Stimulated activated naive CD8-positive, alpha-beta T cell treated with anti-CD3 and anti-CD28 coated beads, Interleukin-15, amount 100 ng/mL, for 72 hours (primary cell): Measurements from ENCODE around the gene NOS2.
A peak's percentile ranks its signal among the peaks of the same experiment; 100 is the strongest.
"Not testable (repeated sequence)": the region's sequence is repeated elsewhere in the genome, so short reads cannot be mapped to it uniquely, and the experiment has no call there.

Source experiments
- ATAC-seq: fragments of 150-1000 bp; cut with Tn5 transposase; 2 replicates; pipeline ENCODE4 v1.10.0; 2021; ENCODE audit warnings: mild to moderate bottlenecking, moderate library complexity
- DNase-seq, 2 donors: peaks; one replicate each; pipeline ENCODE4 v3.0.0; 2021 to 2022
- H3K27ac Mint-ChIP-seq, 2 donors: one replicate each; pipeline ENCODE4 v1.8.0; 2022; ENCODE audit warnings: mild to moderate bottlenecking in 2 of 2, mixed read lengths in 2 of 2, moderate library complexity in 2 of 2
- H3K27me3 Mint-ChIP-seq: one replicate; pipeline ENCODE4 v1.8.0; 2022; ENCODE audit warnings: mixed read lengths
- H3K4me1 Mint-ChIP-seq: one replicate; pipeline ENCODE4 v1.8.0; 2022; ENCODE audit warnings: mild to moderate bottlenecking, mixed read lengths
- H3K4me3 Mint-ChIP-seq, 2 donors: one replicate each; pipeline ENCODE4 v1.8.0; 2022; ENCODE audit warnings: mild to moderate bottlenecking in 2 of 2, mixed read lengths in 2 of 2, moderate library complexity in 1 of 2
- H3K9me3 Mint-ChIP-seq, 2 donors: one replicate each; pipeline ENCODE4 v1.8.0; 2022; ENCODE audit warnings: mixed read lengths in 2 of 2

The NOS2 gene

DNA sequence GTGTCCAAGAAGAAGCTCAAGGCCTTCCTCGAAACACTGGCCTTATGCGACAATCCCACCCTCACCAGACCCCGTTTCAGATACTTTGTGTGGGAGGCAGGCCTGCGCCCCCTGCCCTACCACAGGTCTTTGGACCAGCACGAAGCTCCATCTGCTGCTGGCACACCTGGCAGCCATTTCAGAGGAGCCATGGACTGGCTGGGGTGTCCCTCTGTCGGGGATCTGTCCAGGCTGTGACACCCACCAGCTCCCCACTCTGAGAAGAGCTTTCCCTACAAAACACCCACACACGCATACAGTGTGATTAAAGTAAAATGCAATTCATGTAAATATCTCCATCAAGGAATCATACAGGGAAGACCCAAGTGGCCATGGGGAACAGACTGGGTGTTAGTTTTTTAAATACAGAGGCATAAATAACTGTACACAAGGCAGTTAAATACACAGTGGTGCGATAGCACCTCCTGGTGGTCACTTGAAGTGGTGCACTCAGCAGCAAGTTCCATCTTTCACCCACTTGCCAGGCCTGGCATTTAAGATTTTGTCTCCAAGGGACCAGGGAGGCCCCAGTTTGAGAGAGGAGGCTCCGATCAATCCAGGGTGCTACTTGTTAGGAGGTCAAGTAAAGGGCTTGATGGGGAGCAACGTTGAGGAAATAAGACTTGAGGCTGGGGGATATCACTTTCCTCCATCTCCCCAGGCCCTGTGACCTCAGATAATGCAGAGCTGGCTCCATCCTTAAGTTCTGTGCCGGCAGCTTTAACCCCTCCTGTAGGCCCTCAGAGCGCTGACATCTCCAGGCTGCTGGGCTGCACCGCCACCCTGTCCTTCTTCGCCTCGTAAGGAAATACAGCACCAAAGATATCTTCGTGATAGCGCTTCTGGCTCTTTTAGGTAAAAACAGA, 43.6 kb downstream of the NOS2 start:
- Mint-ChIP-seq H3K4me1 (no peaks in the 10 kb centered on the region), H3K9me3 (no peaks in the 10 kb centered on the region), H3K4me3 (no peak overlapping the region), H3K27ac (no peak overlapping the region), H3K27me3 (peaks cover 17% of the 10 kb centered on the region)
- peak; percentile 40 for ATAC-seq
- DNase-seq = peak; percentile 61

DNA sequence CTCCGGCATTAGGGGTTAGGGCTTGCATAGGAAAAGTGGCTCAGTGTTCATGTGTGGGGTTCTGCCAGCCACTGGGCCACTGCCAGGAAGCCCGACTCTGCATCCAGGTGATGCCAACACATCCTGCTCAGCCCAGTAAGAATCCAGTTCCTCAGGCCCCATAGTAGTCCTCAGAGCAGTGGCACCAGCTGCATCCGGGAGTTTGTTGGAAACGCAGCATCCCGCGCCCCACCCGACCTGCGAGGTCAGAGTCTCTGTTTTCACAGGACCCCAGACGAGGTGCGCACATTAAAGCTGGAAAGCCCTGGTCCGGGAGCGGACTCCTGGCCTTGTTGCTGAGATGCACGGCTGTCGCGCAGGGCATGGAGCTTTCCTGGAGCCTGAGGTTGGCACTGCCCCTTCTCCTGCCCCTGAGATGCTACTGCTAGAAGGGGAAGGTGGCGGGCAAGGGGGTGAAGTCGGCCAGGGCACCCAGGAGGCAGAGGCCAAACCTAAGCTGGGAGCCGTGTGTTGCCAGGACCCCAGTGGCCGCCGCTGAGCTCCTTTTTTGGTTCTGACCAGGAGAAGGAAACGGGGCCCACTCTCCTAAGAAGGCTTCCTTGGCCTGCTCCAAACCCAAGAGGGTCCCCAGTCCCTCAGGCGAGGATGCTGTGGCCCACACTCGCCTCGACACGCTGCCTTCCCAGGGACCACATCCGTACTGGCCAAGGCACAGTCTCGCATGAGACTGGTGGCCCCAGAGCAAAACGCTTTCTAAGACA, 44.4 kb downstream of the NOS2 start:
- no peak overlapping the region for H3K4me3 Mint-ChIP-seq
- H3K27me3 Mint-ChIP-seq = peaks cover 17% of the 10 kb centered on the region
- no peaks in the 10 kb centered on the region for H3K4me1 Mint-ChIP-seq

DNA sequence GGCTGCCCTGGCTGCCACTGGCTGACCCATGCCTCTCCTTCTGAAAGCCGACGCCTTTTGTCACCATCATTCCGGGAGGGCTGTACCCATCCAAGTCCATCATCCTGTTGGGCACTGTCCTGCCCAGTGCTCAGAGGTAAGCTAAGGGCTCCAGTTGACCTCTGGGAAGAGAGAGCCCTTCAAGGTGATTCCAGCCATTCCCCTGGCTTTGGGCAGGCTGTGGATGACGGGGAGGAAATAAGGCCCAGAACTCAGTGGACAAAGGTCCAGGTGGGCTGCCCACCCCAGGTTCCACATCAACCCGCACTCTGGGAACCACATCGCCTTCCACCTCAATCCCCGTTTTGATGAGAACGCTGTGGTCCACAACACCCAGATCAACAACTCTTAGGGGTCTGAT, 45.8 kb downstream of the NOS2 start:
- Mint-ChIP-seq H3K9me3 (no peaks in the 10 kb centered on the region), H3K4me3 (no peak overlapping the region), H3K4me1 (no peaks in the 10 kb centered on the region), H3K27me3 (peaks cover 17% of the 10 kb centered on the region), H3K27ac (no peak overlapping the region)
- ATAC-seq = no peak
- DNase-seq = no peak

More for the DNA sequence above, 44.4 kb downstream of the NOS2 start:
- Mint-ChIP-seq H3K27ac (no peak overlapping the region), H3K9me3 (no peaks in the 10 kb centered on the region)
- DNase-seq (no peak), ATAC-seq (no peak)

DNA sequence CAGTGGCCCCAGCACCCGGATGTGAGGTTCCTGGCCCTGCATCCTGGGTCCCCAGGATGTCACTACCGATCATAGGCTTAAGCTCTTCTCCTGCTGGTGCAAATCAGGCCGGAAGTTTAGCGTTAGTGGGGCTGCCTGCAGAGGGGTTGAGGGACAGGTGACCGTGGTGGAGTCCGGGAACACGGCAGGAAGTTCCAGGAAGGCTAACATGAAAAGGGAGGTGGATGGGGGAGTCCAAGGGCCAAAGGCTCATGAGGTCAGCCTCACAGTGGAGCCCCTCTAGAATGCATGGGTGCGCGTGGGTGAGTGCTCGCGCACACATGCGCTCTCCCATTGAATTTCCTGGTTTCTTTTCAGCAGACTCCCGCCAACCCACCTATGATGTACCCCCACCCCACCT, 46.6 kb downstream of the NOS2 start:
- DNase-seq, H3K4me3 Mint-ChIP-seq, H3K27ac Mint-ChIP-seq, H3K9me3 Mint-ChIP-seq, H3K4me1 Mint-ChIP-seq, ATAC-seq: not testable (repeated sequence)
- peaks cover 13% of the 10 kb centered on the region for H3K27me3 Mint-ChIP-seq

- H3K4me3 Mint-ChIP-seq, H3K27ac Mint-ChIP-seq, H3K27me3 Mint-ChIP-seq, H3K9me3 Mint-ChIP-seq, DNase-seq, H3K4me1 Mint-ChIP-seq: not testable (repeated sequence)
- peak; percentile 60 for ATAC-seq
Measured at GRCh38 chr17:27752831-27753619, 47.3 kb downstream of the NOS2 start.

GRCh38 chr17:27751622-27752490, 48.5 kb downstream of the NOS2 start:
- no peak overlapping the region for H3K27ac Mint-ChIP-seq
- ATAC-seq (no peak), DNase-seq (no peak)
- H3K4me1 Mint-ChIP-seq = no peaks in the 10 kb centered on the region
- no peaks in the 10 kb centered on the region for H3K9me3 Mint-ChIP-seq
- peaks cover 10% of the 10 kb centered on the region for H3K27me3 Mint-ChIP-seq
- no peak overlapping the region for H3K4me3 Mint-ChIP-seq

DNA sequence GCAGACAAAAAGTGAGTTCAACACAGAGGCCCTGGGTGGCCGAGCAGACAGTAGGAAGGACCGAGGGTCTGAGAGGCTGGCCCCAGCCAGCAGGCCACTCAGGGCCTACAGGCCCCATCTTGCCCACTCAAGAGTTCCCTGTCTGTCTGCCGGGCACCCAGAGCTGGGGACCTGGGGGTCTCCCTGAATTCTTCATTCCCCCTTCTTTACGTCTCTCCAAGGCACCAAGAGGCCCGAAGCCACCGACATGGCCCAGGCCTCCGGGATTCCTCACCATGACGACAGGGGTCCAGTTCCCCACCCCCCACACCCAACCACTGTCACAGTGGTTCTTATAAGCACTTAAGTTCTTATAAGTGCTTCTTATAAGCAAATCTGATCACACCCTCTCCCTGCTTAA, 49.2 kb downstream of the NOS2 start:
- DNase-seq = no peak
- Mint-ChIP-seq H3K4me3 (no peak overlapping the region), H3K4me1 (no peaks in the 10 kb centered on the region), H3K27ac (no peak overlapping the region), H3K27me3 (peaks cover 10% of the 10 kb centered on the region), H3K9me3 (no peaks in the 10 kb centered on the region)
- ATAC-seq = no peak

- not testable (repeated sequence) for DNase-seq, H3K4me1 Mint-ChIP-seq
Measured at GRCh38 chr17:27749562-27750150, 50.7 kb downstream of the NOS2 start.

DNA sequence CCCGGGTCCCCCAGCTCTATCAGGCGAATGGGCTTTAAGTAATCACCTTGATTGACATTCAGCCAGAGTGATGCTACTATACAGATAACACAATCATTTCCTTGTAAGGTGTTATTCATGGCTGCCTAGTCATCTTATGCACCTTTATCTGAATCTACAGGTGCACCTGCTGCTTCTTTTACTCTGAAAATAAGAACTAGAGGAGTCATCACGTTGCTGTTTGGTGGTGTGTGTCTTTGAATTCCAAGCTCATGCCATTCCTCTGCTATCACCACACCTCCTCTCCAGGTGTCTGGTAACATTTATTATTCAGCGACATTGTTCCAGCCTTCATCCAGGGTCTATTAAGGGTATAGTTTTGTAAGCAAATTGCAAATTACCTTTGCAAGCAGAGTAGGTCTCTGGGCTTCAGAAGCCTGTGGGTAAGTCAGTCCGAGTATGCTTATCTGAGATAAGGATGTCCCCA, 51.9 kb downstream of the NOS2 start:
- no peak overlapping the region for H3K27ac Mint-ChIP-seq
- H3K27me3 Mint-ChIP-seq = no peaks in the 10 kb centered on the region
- DNase-seq (no peak), ATAC-seq (no peak)
- no peaks in the 10 kb centered on the region for H3K4me1 Mint-ChIP-seq
- no peak overlapping the region for H3K4me3 Mint-ChIP-seq
- H3K9me3 Mint-ChIP-seq = no peaks in the 10 kb centered on the region

More at GRCh38 chr17:27749562-27750150, 50.7 kb downstream of the NOS2 start:
- H3K4me3 Mint-ChIP-seq, ATAC-seq, H3K9me3 Mint-ChIP-seq, H3K27ac Mint-ChIP-seq, H3K27me3 Mint-ChIP-seq: not testable (repeated sequence)

DNA sequence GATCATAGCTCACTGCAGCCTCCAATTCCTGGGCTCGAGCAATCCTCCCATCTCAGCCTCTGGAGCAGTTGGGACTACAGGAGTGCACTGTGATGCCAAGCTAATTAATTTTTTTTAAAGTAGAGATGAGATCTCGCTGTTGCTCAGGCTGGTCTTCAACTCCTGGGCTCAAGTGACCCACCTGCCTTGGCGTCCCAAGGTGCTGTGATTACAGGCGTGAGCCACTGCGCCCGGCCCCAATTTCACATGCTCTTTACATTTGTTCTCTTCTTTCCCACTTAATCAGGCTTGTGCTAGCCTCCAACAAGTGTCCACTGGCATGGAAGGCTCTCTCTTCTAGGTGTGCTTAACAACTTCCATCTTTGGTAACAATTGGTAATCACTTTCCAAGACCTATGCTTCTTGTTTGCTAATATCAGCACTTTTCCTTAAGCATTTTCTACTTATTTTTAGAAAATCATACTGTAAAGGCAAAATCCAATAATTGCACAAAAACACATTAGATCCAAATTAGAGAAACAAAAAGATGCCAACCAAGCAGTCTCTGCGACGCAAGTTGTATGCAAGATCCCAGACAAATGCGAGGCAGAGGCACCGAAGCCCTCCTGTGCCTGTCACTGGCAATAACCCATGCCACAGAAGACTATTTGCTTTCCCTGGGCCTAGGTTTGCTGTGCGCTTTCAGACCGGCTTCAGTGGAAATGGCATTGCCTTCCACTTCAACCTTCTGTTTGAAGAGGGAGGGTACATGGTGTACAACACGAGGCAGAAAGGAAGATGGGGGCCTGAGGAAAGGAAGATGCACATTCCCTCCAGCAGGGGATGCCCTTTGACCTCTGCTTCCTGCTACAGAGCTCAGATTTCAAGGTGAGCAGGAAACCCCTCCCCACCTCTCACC, 52.6 kb downstream of the NOS2 start:
- Mint-ChIP-seq H3K4me3 (no peak overlapping the region), H3K27me3 (no peaks in the 10 kb centered on the region), H3K9me3 (no peaks in the 10 kb centered on the region), H3K4me1 (no peaks in the 10 kb centered on the region), H3K27ac (no peak overlapping the region)
- DNase-seq (no peak), ATAC-seq (no peak)

DNA sequence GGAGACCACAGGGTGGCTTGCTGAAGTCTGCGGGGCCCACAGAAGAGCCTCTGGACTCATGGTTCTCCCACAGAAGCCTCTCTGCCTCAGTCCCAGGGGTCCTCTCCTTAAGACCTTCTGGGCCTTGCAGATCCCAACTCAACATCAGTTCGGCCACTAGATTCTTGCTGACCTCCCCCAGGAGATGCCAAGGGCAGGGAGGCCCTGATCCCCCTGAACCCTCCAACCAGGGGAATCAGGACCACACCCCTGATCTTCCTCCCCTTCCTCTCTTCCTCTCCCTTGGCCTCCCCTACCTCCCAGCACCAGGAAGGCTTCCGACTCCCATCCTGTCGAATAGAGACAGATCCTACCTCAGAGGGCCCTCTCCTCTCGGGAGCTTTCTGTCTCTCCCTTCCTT, 53.4 kb downstream of the NOS2 start:
- ATAC-seq = no peak
- DNase-seq = no peak
- H3K4me3 Mint-ChIP-seq = no peak overlapping the region
- H3K9me3 Mint-ChIP-seq = no peaks in the 10 kb centered on the region
- peak overlapping the region in 1 of 2 donors; percentile 69 for H3K27ac Mint-ChIP-seq
- H3K4me1 Mint-ChIP-seq = no peaks in the 10 kb centered on the region
- H3K27me3 Mint-ChIP-seq = no peaks in the 10 kb centered on the region

GRCh38 chr17:27746320-27746719, 54.0 kb downstream of the NOS2 start:
- H3K27me3 Mint-ChIP-seq, ATAC-seq, DNase-seq, H3K4me1 Mint-ChIP-seq, H3K4me3 Mint-ChIP-seq, H3K27ac Mint-ChIP-seq, H3K9me3 Mint-ChIP-seq: not testable (repeated sequence)

GRCh38 chr17:27745207-27745830, 55.0 kb downstream of the NOS2 start:
- not testable (repeated sequence) for H3K27ac Mint-ChIP-seq, H3K4me3 Mint-ChIP-seq, H3K27me3 Mint-ChIP-seq, H3K9me3 Mint-ChIP-seq, ATAC-seq, DNase-seq, H3K4me1 Mint-ChIP-seq
